NCI-H1092 (cell line): ENCODE results near the gene CHSY3.

Source experiments
- DNase-seq: peaks from one replicate; lab custom pipeline; 2025; lab: John Stamatoyannopoulos, UW

The CHSY3 gene

GRCh38 chr5:129945774-129946270 lies 41.6 kb downstream of the CHSY3 start:
- no peak for DNase-seq

GRCh38 chr5:129951039-129951438 lies 46.8 kb downstream of the CHSY3 start:
- DNase-seq, result no peak

GRCh38 chr5:129958581-129958980 lies 54.3 kb downstream of the CHSY3 start:
- no peak for DNase-seq

- DNase-seq, result no peak
Observed at GRCh38 chr5:129960831-129961230, 56.6 kb downstream of the CHSY3 start.

- DNase-seq, result no peak
Observed at GRCh38 chr5:129962506-129962905, 58.2 kb downstream of the CHSY3 start.

GRCh38 chr5:129963359-129963758 lies 59.1 kb downstream of the CHSY3 start:
- no peak for DNase-seq

GRCh38 chr5:129966071-129966470 lies 61.8 kb downstream of the CHSY3 start:
- no peak for DNase-seq

- DNase-seq, result no peak
Observed at GRCh38 chr5:129971714-129972113, 67.4 kb downstream of the CHSY3 start.

GRCh38 chr5:129972465-129973141 lies 68.3 kb downstream of the CHSY3 start:
- no peak for DNase-seq

- DNase-seq, result no peak
Observed at GRCh38 chr5:129973716-129974426, 69.6 kb downstream of the CHSY3 start.

GRCh38 chr5:129977810-129978209 lies 73.5 kb downstream of the CHSY3 start:
- DNase-seq, result no peak

GRCh38 chr5:129978270-129978669 lies 74.0 kb downstream of the CHSY3 start:
- no peak for DNase-seq

GRCh38 chr5:129988453-129988852 lies 84.2 kb downstream of the CHSY3 start:
- DNase-seq, result no peak

- DNase-seq, result no peak
Observed at GRCh38 chr5:129991780-129992179, 87.5 kb downstream of the CHSY3 start.

- no peak for DNase-seq
Observed at GRCh38 chr5:129996896-129997295, 92.6 kb downstream of the CHSY3 start.

GRCh38 chr5:130000460-130000859 lies 96.2 kb downstream of the CHSY3 start:
- no peak for DNase-seq

- DNase-seq, result no peak
Observed at GRCh38 chr5:130002183-130002582, 97.9 kb downstream of the CHSY3 start.

GRCh38 chr5:130002876-130003275 lies 98.6 kb downstream of the CHSY3 start:
- no peak for DNase-seq

- DNase-seq, result no peak
Observed at GRCh38 chr5:130011986-130012385, 107.7 kb downstream of the CHSY3 start.

GRCh38 chr5:130017173-130017572 lies 112.9 kb downstream of the CHSY3 start:
- DNase-seq, result no peak

- no peak for DNase-seq
Observed at GRCh38 chr5:130018641-130019040, 114.4 kb downstream of the CHSY3 start.

GRCh38 chr5:130021000-130021399 lies 116.7 kb downstream of the CHSY3 start:
- no peak for DNase-seq

- no peak for DNase-seq
Observed at GRCh38 chr5:130021876-130022275, 117.6 kb downstream of the CHSY3 start.

- DNase-seq, result no peak
Observed at GRCh38 chr5:130023604-130024003, 119.3 kb downstream of the CHSY3 start.
